ENCODE data around the gene MATN1.

Gene MATN1

DNA sequence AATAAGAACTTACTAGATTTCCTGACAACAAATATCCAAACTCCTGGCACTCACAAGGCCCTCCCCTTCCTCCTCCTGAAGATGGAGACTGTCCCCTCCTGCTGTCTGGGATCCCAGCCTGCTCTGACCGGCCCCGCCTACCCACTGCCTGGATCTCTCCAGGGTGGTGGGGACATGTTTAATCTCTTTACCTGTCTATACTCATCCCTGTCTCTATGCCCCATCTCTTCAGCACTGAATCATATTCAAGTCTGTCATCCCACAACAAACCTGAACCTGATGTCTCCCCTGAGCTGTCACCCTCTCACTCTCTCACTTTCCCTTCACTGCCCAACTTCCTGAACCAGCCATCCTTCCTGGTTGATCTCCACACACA, 22.1 kb downstream of the MATN1 start:
- Histone ChIP-seq H3K4me1 (ENCODE audit: insufficient read depth, low read length, poor library complexity, severe bottlenecking) (no peaks in the 10 kb centered on the region), H3K36me3 (ENCODE audit: insufficient read depth, low read length) (no peaks in the 10 kb centered on the region), H3K9me2 (replicated peaks; ENCODE audit: low read depth, low read length) (no peaks in the 10 kb centered on the region), H3F3A (ENCODE audit: low read depth) (no peaks in the 10 kb centered on the region), H3K4me2 (ENCODE audit: low read depth, low read length, poor library complexity, severe bottlenecking) (no peak overlapping the region), H3K79me2 (ENCODE audit: insufficient read depth, low read length) (no peaks in the 10 kb centered on the region), H3K27me3 (ENCODE audit: insufficient read depth, low read length, poor library complexity, severe bottlenecking) (no peaks in the 10 kb centered on the region), H3K9me3 (ENCODE audit: insufficient read depth, low read depth, low read length) (no peaks in the 10 kb centered on the region), H4K20me1 (ENCODE audit: insufficient read depth, low read length, poor library complexity, severe bottlenecking) (no peaks in the 10 kb centered on the region), H3K9ac (ENCODE audit: low read depth, low read length, poor library complexity, severe bottlenecking) (no peak overlapping the region), H2AFZ (ENCODE audit: low read length) (no peak overlapping the region), H3K4me3 (ENCODE audit: low read length, poor library complexity, severe bottlenecking) (no peak overlapping the region)
- TF ChIP-seq EZH2phosphoT487 (IDR thresholded peaks at IDR 0.05; ENCODE audit: borderline replicate concordance) (no peak), CTCF (conservative IDR thresholded peaks at IDR 0.05; ENCODE audit: low read length) (no peak)

DNA sequence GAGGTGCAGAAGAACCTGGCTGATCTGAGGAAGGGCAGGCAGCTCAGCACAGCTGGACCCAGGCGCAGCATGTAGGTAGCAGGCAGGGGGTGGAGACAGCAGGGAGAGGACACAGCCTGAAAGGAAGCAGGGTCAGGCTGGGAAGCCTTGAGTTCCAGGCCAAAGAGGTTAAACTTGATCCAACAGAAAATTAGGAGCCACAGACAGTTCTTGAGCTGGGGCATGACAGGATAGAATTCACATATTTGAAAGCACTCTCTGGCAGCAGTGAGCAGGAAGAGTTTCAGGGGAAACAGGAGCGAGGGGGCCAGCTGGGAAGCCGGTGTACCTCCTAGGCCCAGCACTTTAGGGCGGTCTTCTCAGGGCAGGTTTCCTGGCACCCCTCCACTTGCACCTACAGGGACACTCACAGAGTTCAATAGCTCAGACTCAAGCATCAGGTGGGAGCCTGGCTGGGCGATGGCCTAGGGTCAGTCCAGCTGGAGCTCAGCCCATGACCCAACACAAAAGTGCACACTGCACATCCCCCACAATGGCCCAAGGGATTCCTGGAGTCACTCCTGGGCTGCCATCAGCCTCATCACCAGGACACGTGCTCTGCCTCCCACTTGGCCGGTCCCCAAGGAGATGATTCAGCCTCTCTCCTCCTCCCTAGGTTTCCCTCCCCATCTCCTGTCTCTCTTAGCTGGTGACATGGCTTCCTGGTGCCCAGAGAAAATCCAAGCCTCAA, 22.7 kb downstream of the MATN1 start:
- H3K79me2 ChIP-seq (ENCODE audit: insufficient read depth, low read length) = no peaks in the 10 kb centered on the region
- no peaks in the 10 kb centered on the region for H3K9me3 ChIP-seq (ENCODE audit: insufficient read depth, low read depth, low read length)
- no peak for TF ChIP-seq CTCF (conservative IDR thresholded peaks at IDR 0.05; ENCODE audit: low read length)
- no peak for TF ChIP-seq EZH2phosphoT487 (IDR thresholded peaks at IDR 0.05; ENCODE audit: borderline replicate concordance)
- no peak overlapping the region for H3K9ac ChIP-seq (ENCODE audit: low read depth, low read length, poor library complexity, severe bottlenecking)
- no peaks in the 10 kb centered on the region for H3K27me3 ChIP-seq (ENCODE audit: insufficient read depth, low read length, poor library complexity, severe bottlenecking)
- H4K20me1 ChIP-seq (ENCODE audit: insufficient read depth, low read length, poor library complexity, severe bottlenecking) = no peaks in the 10 kb centered on the region
- no peak overlapping the region for H3K4me2 ChIP-seq (ENCODE audit: low read depth, low read length, poor library complexity, severe bottlenecking)
- no peaks in the 10 kb centered on the region for H3F3A ChIP-seq (ENCODE audit: low read depth)
- H3K36me3 ChIP-seq (ENCODE audit: insufficient read depth, low read length) = no peaks in the 10 kb centered on the region
- no peak overlapping the region for H3K4me3 ChIP-seq (ENCODE audit: low read length, poor library complexity, severe bottlenecking)
- H2AFZ ChIP-seq (ENCODE audit: low read length) = no peak overlapping the region
- no peaks in the 10 kb centered on the region for H3K9me2 ChIP-seq (replicated peaks; ENCODE audit: low read depth, low read length)
- H3K4me1 ChIP-seq (ENCODE audit: insufficient read depth, low read length, poor library complexity, severe bottlenecking) = no peaks in the 10 kb centered on the region

DNA sequence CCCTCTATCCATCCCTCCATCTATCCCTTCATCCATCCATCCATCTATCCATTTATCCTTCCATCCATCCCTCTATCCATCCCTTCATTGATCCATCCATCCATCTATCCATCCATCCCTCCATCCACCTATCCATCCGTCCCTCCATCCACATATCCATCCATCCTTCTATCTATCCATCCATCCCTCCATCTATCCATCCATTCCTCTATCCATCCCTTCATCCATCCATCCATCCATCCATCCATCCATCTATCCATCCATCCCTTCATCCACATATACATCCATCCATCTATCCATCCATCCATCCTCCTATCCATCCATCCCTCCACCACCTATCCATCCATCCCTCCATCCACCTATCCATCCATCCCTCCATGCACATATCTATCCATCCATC, 23.6 kb downstream of the MATN1 start:
- no peaks in the 10 kb centered on the region for H3K4me1 ChIP-seq (ENCODE audit: insufficient read depth, low read length, poor library complexity, severe bottlenecking)

More for the DNA sequence above, 23.6 kb downstream of the MATN1 start:
- Histone ChIP-seq H3K27me3 (ENCODE audit: insufficient read depth, low read length, poor library complexity, severe bottlenecking) (no peaks in the 10 kb centered on the region), H3K9ac (ENCODE audit: low read depth, low read length, poor library complexity, severe bottlenecking) (no peak overlapping the region), H2AFZ (ENCODE audit: low read length) (no peak overlapping the region), H3K79me2 (ENCODE audit: insufficient read depth, low read length) (no peaks in the 10 kb centered on the region), H3F3A (ENCODE audit: low read depth) (no peaks in the 10 kb centered on the region), H3K9me3 (ENCODE audit: insufficient read depth, low read depth, low read length) (no peaks in the 10 kb centered on the region), H3K36me3 (ENCODE audit: insufficient read depth, low read length) (no peaks in the 10 kb centered on the region), H4K20me1 (ENCODE audit: insufficient read depth, low read length, poor library complexity, severe bottlenecking) (no peaks in the 10 kb centered on the region), H3K4me3 (ENCODE audit: low read length, poor library complexity, severe bottlenecking) (no peak overlapping the region), H3K4me2 (ENCODE audit: low read depth, low read length, poor library complexity, severe bottlenecking) (no peak overlapping the region), H3K9me2 (replicated peaks; ENCODE audit: low read depth, low read length) (no peaks in the 10 kb centered on the region)
- no peak for TF ChIP-seq EZH2phosphoT487 (IDR thresholded peaks at IDR 0.05; ENCODE audit: borderline replicate concordance)
- TF ChIP-seq CTCF (conservative IDR thresholded peaks at IDR 0.05; ENCODE audit: low read length) = no peak

Measured in Loucy (cell line).